NCI-H524 treated with DMSO at 0.1 percent for 48 hours (cell line): ENCODE data around the gene GREB1.
A peak's percentile ranks its signal among the peaks of the same experiment; 100 is the strongest.

Source experiments
- DNase-seq: peaks from one replicate; lab custom pipeline; 2025; lab: John Stamatoyannopoulos, UW

The GREB1 gene, protein sequence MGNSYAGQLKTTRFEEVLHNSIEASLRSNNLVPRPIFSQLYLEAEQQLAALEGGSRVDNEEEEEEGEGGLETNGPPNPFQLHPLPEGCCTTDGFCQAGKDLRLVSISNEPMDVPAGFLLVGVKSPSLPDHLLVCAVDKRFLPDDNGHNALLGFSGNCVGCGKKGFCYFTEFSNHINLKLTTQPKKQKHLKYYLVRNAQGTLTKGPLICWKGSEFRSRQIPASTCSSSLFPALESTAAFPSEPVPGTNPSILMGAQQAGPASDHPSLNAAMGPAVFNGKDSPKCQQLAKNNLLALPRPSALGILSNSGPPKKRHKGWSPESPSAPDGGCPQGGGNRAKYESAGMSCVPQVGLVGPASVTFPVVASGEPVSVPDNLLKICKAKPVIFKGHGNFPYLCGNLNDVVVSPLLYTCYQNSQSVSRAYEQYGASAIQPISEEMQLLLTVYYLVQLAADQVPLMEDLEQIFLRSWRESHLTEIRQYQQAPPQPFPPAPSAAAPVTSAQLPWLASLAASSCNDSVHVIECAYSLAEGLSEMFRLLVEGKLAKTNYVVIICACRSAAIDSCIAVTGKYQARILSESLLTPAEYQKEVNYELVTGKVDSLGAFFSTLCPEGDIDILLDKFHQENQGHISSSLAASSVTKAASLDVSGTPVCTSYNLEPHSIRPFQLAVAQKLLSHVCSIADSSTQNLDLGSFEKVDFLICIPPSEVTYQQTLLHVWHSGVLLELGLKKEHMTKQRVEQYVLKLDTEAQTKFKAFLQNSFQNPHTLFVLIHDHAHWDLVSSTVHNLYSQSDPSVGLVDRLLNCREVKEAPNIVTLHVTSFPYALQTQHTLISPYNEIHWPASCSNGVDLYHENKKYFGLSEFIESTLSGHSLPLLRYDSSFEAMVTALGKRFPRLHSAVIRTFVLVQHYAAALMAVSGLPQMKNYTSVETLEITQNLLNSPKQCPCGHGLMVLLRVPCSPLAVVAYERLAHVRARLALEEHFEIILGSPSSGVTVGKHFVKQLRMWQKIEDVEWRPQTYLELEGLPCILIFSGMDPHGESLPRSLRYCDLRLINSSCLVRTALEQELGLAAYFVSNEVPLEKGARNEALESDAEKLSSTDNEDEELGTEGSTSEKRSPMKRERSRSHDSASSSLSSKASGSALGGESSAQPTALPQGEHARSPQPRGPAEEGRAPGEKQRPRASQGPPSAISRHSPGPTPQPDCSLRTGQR (N-terminal part only)

GRCh38 chr2:11533278-11534070 is at the start of gene GREB1:
Gene GREB1, plus strand, starts transcription at chr2:11534045. Its CDS starts 22,570 bp downstream, at chr2:11556615.
- DNase-seq: no peak

DNA sequence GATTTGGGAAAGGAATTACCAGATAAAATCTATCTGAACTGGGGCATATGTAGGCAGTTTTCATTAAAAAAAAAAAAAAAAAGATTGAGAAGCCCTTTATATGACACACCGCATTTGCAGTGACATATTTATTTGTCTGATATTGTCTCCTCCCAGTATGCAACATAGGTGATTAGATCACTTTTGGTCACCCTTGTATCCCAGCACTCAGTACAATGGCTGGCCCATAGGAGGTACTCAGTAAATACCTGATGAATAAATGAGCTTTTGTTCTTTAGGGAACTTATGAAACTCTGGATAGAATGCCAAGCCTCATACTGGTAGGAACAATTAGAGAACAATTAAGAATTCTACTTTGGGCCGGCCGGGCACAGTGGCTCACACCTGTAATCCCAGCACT is 45.0 kb upstream of the GREB1 start:
- no peak for DNase-seq

GRCh38 chr2:11490194-11490593 is 43.7 kb upstream of the GREB1 start:
- no peak for DNase-seq

GRCh38 chr2:11491348-11491933 is 42.4 kb upstream of the GREB1 start:
- peak; percentile 12 for DNase-seq

DNA sequence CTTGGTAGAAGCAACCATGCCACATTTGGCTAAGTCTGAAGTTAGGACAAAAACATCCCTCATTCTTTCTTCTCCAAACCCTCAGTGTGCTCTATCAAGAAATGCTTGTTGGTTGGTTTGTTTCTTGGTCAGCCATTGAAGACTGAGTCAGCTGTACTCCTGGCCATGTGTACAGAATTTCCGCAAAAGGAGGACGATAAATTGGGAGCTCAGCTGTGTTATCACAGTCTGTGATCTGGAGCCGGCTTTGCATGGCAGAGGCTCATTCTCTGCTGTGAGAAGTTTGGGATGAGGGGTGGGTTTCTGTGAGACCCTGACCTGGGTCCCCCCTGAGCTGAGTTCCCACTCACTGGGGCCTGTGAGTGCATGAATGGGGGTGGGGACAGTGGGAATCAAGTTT is 41.6 kb upstream of the GREB1 start:
- no peak for DNase-seq

DNA sequence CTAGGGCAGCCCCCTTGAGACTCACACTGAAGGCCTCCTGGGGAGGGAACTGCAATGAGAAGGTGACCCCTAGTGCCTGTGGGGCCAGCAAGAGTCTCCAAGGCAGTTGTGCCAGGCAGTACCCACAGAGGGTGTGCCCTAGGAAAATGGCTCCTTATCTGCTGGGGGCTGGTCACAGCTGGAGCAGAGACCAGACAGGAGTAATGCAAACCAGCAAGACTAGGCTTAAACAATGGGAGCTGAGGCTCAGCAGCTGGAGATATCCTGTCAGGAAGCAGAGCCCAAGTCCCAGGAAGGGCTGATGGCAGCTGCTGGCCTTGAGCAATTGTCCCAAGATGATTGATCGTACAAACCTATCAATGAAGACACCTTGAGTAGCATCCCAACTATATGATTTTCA is 41.1 kb upstream of the GREB1 start:
- DNase-seq: no peak

GRCh38 chr2:11493282-11493681 is 40.6 kb upstream of the GREB1 start:
- no peak for DNase-seq

GRCh38 chr2:11494310-11494709 is 39.5 kb upstream of the GREB1 start:
- DNase-seq: no peak

DNA sequence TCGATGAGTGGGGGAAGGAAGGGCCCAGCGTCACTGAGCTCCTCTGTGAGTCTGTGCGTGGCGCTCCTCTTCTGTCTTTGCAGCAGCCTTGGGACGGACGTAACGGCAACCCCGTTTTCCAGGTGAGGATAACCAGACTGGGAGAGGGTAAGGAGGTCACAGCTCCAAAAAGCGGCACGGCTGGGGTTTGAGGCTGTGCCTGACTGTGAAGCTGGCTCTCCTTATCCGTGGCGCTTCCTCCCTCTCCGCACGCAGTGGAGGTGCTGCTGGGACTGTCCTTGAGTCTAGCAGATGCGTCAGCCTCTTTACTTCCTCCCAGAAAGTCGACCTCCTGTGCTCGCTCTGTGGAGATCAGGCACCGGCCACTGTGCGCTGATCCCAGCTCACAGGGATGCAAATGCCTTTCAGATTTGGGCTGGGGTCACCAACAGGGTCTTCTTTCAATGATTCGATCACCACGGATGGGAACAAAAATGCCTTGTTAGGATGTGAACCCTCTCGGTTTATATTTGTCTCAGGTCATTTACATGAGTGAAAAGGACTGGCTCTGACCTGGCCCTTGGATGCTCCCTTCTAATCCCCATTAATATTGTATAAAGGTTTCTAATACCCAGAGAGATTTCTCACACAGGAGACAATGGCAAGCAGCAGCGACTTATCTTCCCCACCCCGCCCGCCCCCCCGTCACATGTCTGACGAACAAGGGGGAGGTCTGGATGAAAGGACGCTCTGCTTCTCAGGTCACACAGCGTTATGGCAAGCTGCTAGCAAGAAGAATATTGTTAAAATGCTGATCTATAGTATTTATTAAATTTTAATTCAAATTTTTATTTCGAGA is 37.8 kb upstream of the GREB1 start:
- DNase-seq: peak; percentile 83

DNA sequence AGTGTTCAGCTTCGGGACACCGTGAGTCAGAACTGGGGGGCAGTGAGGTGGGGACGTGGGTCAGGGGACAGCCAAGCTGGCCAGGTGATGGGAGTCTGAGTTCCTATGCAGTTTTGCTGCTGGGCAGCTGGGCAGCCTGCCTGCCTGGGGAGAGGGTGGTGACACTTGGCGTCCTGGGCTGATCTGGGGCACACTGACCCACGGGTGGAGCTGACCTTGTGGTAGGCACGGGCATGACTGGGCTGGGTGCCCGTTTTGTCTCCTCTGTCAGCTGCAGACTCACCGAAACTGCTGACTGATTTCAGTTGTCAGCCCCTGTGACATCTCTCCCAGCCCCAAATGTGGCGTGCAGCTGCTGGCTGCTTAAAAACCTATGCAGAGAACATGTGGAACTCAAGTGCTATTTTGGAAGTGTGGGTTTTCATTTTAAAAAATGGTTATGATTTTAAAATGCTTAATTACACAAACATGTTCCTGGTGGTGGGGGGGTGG is 35.3 kb upstream of the GREB1 start:
- no peak for DNase-seq

DNA sequence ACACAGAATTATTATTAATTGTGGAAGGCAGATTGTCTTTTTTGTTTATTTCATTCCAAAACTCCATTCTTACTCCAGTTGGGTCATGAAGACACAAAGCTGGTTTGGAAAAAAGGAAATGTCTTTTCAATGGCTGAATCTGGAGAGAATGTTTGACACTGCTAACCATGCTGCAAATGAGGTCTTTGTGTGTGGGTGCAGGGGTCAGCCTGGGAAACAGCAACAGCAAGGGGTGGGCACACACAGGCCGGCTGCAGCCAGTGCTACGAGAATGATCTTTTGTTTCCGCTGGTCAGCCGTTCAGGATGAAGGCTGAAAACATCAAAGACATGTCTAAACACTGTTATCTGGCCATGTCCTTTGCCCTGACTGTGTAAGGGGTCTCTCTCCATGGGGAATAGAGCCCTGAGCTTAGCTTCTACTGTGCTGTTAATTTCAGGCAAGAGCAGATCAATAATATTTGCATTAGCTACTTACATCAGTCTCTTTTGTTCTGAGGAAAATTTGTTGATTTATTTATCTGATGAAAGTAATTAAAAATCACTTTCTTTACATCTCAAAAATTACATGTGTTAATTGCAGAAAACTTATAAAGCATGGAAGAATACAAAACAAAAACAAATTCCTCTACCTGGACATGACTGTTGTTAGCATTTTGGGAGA is 34.6 kb upstream of the GREB1 start:
- DNase-seq: no peak

GRCh38 chr2:11500702-11501303 is 33.0 kb upstream of the GREB1 start:
- DNase-seq: no peak

- no peak for DNase-seq
Measured at GRCh38 chr2:11502740-11503292, 31.0 kb upstream of the GREB1 start.

GRCh38 chr2:11503354-11503927 is 30.4 kb upstream of the GREB1 start:
- DNase-seq: no peak

GRCh38 chr2:11505652-11506610 is 27.9 kb upstream of the GREB1 start:
- no peak for DNase-seq

DNA sequence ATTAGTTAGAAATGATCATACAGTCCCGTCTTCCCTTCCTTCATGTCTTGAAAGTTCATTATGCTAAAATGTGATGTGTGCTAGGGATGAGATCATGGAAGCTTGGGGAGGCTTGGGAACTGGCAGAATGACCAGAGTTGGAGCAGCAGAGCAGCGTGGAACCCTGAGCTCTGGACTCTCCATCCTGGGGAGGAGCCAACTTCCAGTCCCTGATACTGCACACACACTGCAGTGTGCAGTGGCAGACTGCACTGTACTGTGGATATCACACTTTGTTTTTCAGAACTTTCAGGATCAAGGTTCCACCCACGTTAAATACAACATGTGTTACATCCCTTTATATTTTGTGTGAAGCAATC is 27.3 kb upstream of the GREB1 start:
- DNase-seq: no peak

DNA sequence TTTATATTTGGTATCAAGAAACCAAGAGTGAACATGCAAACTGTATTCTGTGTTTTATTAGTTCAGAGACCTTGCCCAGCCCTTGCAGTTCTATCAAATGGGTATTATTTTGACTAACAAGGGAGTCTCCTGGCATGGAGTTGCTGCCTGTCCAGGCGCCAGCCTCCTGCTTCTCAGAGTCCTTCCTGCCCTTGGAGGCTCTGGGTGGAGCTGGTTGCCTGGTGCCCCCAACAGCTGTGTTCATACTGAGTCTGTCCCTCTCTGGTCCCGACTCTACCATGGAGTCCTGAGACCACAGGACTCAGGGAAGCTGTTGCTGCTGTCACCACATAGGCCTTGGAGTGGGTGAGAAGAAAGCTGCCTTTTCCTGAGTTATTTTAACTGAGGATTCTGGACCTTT is 26.3 kb upstream of the GREB1 start:
- DNase-seq: no peak
